ENCODE results near the gene AGPAT4.
"Not testable (repeated sequence)": the region's sequence is repeated elsewhere in the genome, so short reads cannot be mapped to it uniquely, and the experiment has no call there.

- TF ChIP-seq MAZ (IDR thresholded peaks at IDR 0.05; ENCODE audit: borderline replicate concordance, low read depth, low read length); ZFP36 (IDR thresholded peaks at IDR 0.05; ENCODE audit: borderline replicate concordance, partially characterized antibody); CTCF (IDR thresholded peaks at IDR 0.05); CEBPB (IDR thresholded peaks at IDR 0.05); POLR2AphosphoS2 (conservative IDR thresholded peaks at IDR 0.05; ENCODE audit: low read length); POLR2A (IDR thresholded peaks at IDR 0.05; ENCODE audit: low read length); EP300 (IDR thresholded peaks at IDR 0.05); FOSL2 (IDR thresholded peaks at IDR 0.05); FOSL2 (CRISPR knock-in tag; IDR thresholded peaks at IDR 0.05); KDM5A (IDR thresholded peaks at IDR 0.05); BHLHE40 (IDR thresholded peaks at IDR 0.05; ENCODE audit: low read depth, low read length): not testable (repeated sequence)
These were observed 95.7 kb downstream of the AGPAT4 start for GRCh38 chr6:161178155-161178554.

Data from A549 (cell line).